HepG2 (cell line): ENCODE measurements around the gene POLR1G. TPM values are rescaled to one million over a fixed set of nuclear protein-coding genes. Genes with fewer than 3 reads are reported as not detected.

Experiments
- AHDC1 ChIP-seq: sonication (generic); formaldehyde crosslinking; IDR thresholded peaks from 2 replicates; pipeline ENCODE4 v1.5.1; 2020; ENCODE audit warnings: mild to moderate bottlenecking, missing genetic modification reagents, borderline replicate concordance
- AHR ChIP-seq: IDR thresholded peaks from 2 replicates; pipeline ENCODE4 v1.6.1; 2018; ENCODE audit warnings: missing genetic modification reagents, missing compliant biosample characterization
- CAMTA2 ChIP-seq: sonication (generic); formaldehyde crosslinking; IDR thresholded peaks from 2 replicates; pipeline ENCODE4 v1.4.0; 2020; ENCODE audit warnings: mild to moderate bottlenecking, missing genetic modification reagents, borderline replicate concordance
- CREB1 ChIP-seq, 2 experiments: fragments of 450-650 bp in 1 of 2; IDR thresholded peaks; 2 replicates each; pipeline ENCODE4 v1.6.1; 2016 to 2017; ENCODE audit warnings: control low read depth in 1 of 2, mild to moderate bottlenecking in 1 of 2, missing compliant biosample characterization in 1 of 2, missing genetic modification characterization in 1 of 2
- DBP ChIP-seq: sonication (generic); formaldehyde crosslinking; IDR thresholded peaks from 2 replicates; pipeline ENCODE4 v1.4.0; 2020; ENCODE audit warnings: missing genetic modification reagents; ENCODE audit errors: not compliant biosample characterization
- MAF1 ChIP-seq: sonication (generic); formaldehyde crosslinking; IDR thresholded peaks from 2 replicates; pipeline ENCODE4 v1.5.0; 2020; ENCODE audit warnings: missing genetic modification reagents, borderline replicate concordance
- MED8 ChIP-seq: sonication (generic); formaldehyde crosslinking; IDR thresholded peaks from 2 replicates; pipeline ENCODE4 v1.8.1; 2023; ENCODE audit warnings: mild to moderate bottlenecking, missing genetic modification reagents; ENCODE audit not compliant: insufficient replicate concordance
- MXD1 ChIP-seq: sonication (generic); formaldehyde crosslinking; IDR thresholded peaks from 2 replicates; pipeline ENCODE4 v1.4.0; 2020; ENCODE audit warnings: mild to moderate bottlenecking, missing genetic modification reagents
- NFYC ChIP-seq: IDR thresholded peaks from 2 replicates; pipeline ENCODE4 v1.6.1; 2016; ENCODE audit warnings: missing genetic modification reagents, missing compliant biosample characterization
- POLR2A ChIP-seq, 2 experiments: IDR thresholded peaks; 2 replicates each; pipeline ENCODE4 v1.6.1; 2011; ENCODE audit warnings: low read depth in 2 of 2, low read length in 2 of 2, mild to moderate bottlenecking in 1 of 2, moderate library complexity in 1 of 2; ENCODE audit not compliant: insufficient read depth in 1 of 2
- PPARG ChIP-seq: conservative IDR thresholded peaks from 2 replicates; pipeline ENCODE4 v1.6.1; 2016; ENCODE audit warnings: missing biosample characterization, missing genetic modification reagents
- PRDM10 ChIP-seq: sonication (generic); formaldehyde crosslinking; IDR thresholded peaks from 2 replicates; pipeline ENCODE4 v1.4.0; 2020; ENCODE audit warnings: low read depth, missing genetic modification reagents
- SP1 ChIP-seq, 2 experiments: fragments of 450-650 bp in 1 of 2; sonication (generic) in 1 of 2; formaldehyde crosslinking in 1 of 2; IDR thresholded peaks; 2 replicates each; pipeline versions ENCODE4 v1.4.0 to v1.6.1; 2016 to 2020; ENCODE audit warnings: missing genetic modification reagents in 1 of 2
- YY1 ChIP-seq: IDR thresholded peaks from 2 replicates; pipeline ENCODE4 v1.6.1; 2011; ENCODE audit warnings: low read length, low read depth, moderate library complexity, mild to moderate bottlenecking; ENCODE audit not compliant: insufficient read depth, insufficient replicate concordance
- ZMYM4 ChIP-seq: sonication (generic); formaldehyde crosslinking; IDR thresholded peaks from 2 replicates; pipeline ENCODE4 v1.8.1; 2023; ENCODE audit warnings: mild to moderate bottlenecking, missing genetic modification reagents
- ZNF24 ChIP-seq: fragments of 450-650 bp; IDR thresholded peaks from 2 replicates; pipeline ENCODE4 v1.6.1; 2017; ENCODE audit warnings: antibody characterized with exemption, mild to moderate bottlenecking
- ZNF883 ChIP-seq: sonication (generic); formaldehyde crosslinking; IDR thresholded peaks from 2 replicates; pipeline ENCODE4 v1.5.1; 2020; ENCODE audit warnings: mild to moderate bottlenecking, missing genetic modification reagents; ENCODE audit errors: not compliant biosample characterization
- polyA plus RNA-seq, 8 experiments: library from polyadenylated mRNA; depleted of rRNA in 3 of 8; stranded (reverse) in 7 of 8; unstranded in 1 of 8; fragments of >200 nt; fragmentation: Illumina TruSeq in 4 of 8; extraction: Trizol in 4 of 8; gene quantifications; 2 replicates each; pipeline versions ENCODE4 v1.2.1 to v1.2.3, GENCODE V29; 2011 to 2016; ENCODE audit warnings: low read depth in 4 of 8, missing spikeins in 1 of 8, mixed read lengths in 1 of 8; ENCODE audit not compliant: insufficient read depth in 1 of 8
- total RNA-seq, 5 experiments: library from RNA; depleted of rRNA; stranded (reverse); fragments of >200 nt; fragmentation: Illumina TruSeq; extraction: Trizol; gene quantifications; 2 replicates each; pipeline ENCODE4 v1.2.3, GENCODE V29; 2016; ENCODE audit warnings: low read depth in 1 of 5

Gene POLR1G
- total and polyA plus RNA-seq, 2 of the 13 experiments (the other 11 are each of a cell fraction or from before 2014, with no cell fraction given), result 3.5 to 20.8 TPM

- TF ChIP-seq PRDM10 (CRISPR knock-in tag) (peak; percentile 100), YY1 (peak; percentile 55), DBP (CRISPR knock-in tag) (no peak), AHR (CRISPR knock-in tag) (no peak), MXD1 (CRISPR knock-in tag) (peak; percentile 98; the same call in 1 of the 2 replicates), PPARG (no peak; the same call in 1 of the 2 replicates), MED8 (CRISPR knock-in tag) (peak; percentile 65), SP1 (IDR thresholded peaks at IDR 0.05) (no peak), SP1 (CRISPR knock-in tag; IDR thresholded peaks at IDR 0.05) (peak; percentile 79), ZNF24 (no peak), POLR2A (IDR thresholded peaks at IDR 0.05; ENCODE audit: insufficient read depth in 1 of 2, low read depth in 2 of 2, low read length in 2 of 2) (peak; percentile 76 to 89), ZNF883 (CRISPR knock-in tag) (peak; percentile 75), CAMTA2 (CRISPR knock-in tag) (0 out of 2 replicates have a peak, but pooled peaks have one; percentile 41), MAF1 (CRISPR knock-in tag) (no peak), NFYC (CRISPR knock-in tag) (peak; percentile 14; the same call in 1 of the 2 replicates), ZMYM4 (CRISPR knock-in tag) (peak; percentile 61), CREB1 (IDR thresholded peaks at IDR 0.05) (peak; percentile 65), CREB1 (CRISPR knock-in tag; IDR thresholded peaks at IDR 0.05) (peak; percentile 89), AHDC1 (CRISPR knock-in tag) (peak; percentile 42; the same call in 1 of the 2 replicates)
Measured at GRCh38 chr19:45406226-45407090, at the start of gene POLR1G (continued).
